Smooth muscle cell (in vitro differentiated cells): ENCODE measurements around the gene ZC3H6. TPM values are rescaled to one million over a fixed set of nuclear protein-coding genes. Genes with fewer than 3 reads are reported as not detected.
"Not testable (repeated sequence)": the region's sequence is repeated elsewhere in the genome, so short reads cannot be mapped to it uniquely, and the experiment has no call there.

Experiments
- DNase-seq: peaks from one replicate; lab custom pipeline; 2025; ENCODE audit not compliant: unreplicated experiment; lab: John Stamatoyannopoulos, UW
- H2AFZ ChIP-seq: fragments of 200-600 bp; sonication (generic); 2 replicates; pipeline ENCODE4 v1.6.0; 2016; ENCODE audit warnings: antibody characterized with exemption, low read depth, mild to moderate bottlenecking
- H3F3A ChIP-seq: fragments of 200-600 bp; sonication (generic); 2 replicates; pipeline ENCODE4 v1.6.0; 2017; ENCODE audit warnings: antibody characterized with exemption, low read depth
- H3K27ac ChIP-seq: fragments of 200-600 bp; sonication (generic); 2 replicates; pipeline ENCODE4 v1.5.1; 2016; ENCODE audit warnings: low read depth, mild to moderate bottlenecking
- H3K27me3 ChIP-seq: fragments of 200-600 bp; sonication (generic); 2 replicates; pipeline ENCODE4 v1.6.1; 2016; ENCODE audit warnings: low read depth, mild to moderate bottlenecking
- H3K36me3 ChIP-seq: fragments of 200-600 bp; sonication (generic); 2 replicates; pipeline ENCODE4 v1.5.1; 2016; ENCODE audit warnings: low read depth
- H3K4me1 ChIP-seq: fragments of 200-600 bp; sonication (generic); 2 replicates; pipeline ENCODE4 v1.5.1; 2016; ENCODE audit warnings: low read depth
- H3K4me2 ChIP-seq: fragments of 200-600 bp; sonication (generic); 2 replicates; pipeline ENCODE4 v1.6.0; 2016; ENCODE audit warnings: mild to moderate bottlenecking
- H3K4me3 ChIP-seq: fragments of 200-600 bp; sonication (generic); 2 replicates; pipeline ENCODE4 v1.5.1; 2016; ENCODE audit warnings: mild to moderate bottlenecking
- H3K79me2 ChIP-seq: fragments of 200-600 bp; sonication (generic); 2 replicates; pipeline ENCODE4 v1.6.0; 2016; ENCODE audit warnings: low read depth, mild to moderate bottlenecking
- H3K9ac ChIP-seq: fragments of 200-600 bp; sonication (generic); 2 replicates; pipeline ENCODE4 v1.6.0; 2016; ENCODE audit warnings: low read depth
- H3K9me3 ChIP-seq: fragments of 200-600 bp; sonication (generic); replicated peaks from 2 replicates; pipeline ENCODE4 v1.5.1; 2016; ENCODE audit warnings: low read depth
- H4K20me1 ChIP-seq: fragments of 200-600 bp; sonication (generic); 2 replicates; pipeline ENCODE4 v1.6.0; 2016; ENCODE audit warnings: low read depth
- CTCF ChIP-seq: fragments of 200-600 bp; sonication (generic); IDR thresholded peaks from 2 replicates; pipeline ENCODE4 v1.5.1; 2017; ENCODE audit warnings: borderline replicate concordance, mild to moderate bottlenecking, antibody characterized with exemption; ENCODE audit not compliant: insufficient read depth, poor library complexity, severe bottlenecking
- WGBS: methylation state at CpG from one replicate; pipeline ENCODE4 v1.1.7; 2016; ENCODE audit warnings: low lambda C conversion rate; 5-methylcytosine and 5-hydroxymethylcytosine counted together
- polyA plus RNA-seq: library from polyadenylated mRNA; unstranded; fragments of >200 nt; fragmentation: Nextera tagmentation; extraction: Ambion mirVana; gene quantifications from 2 replicates; pipeline ENCODE4 v1.2.1, GENCODE V29; 2016
- total RNA-seq: library from RNA; depleted of rRNA; stranded (reverse); fragments of >200 nt; gene quantifications from 2 replicates; pipeline ENCODE4 v1.2.3, GENCODE V29; 2014

Gene ZC3H6
- total and polyA plus RNA-seq, 2 experiments from 2014 or later, result 1.9 to 8.4 TPM

GRCh38 chr2:112342067-112342550, 66.7 kb downstream of the ZC3H6 start:
- Histone ChIP-seq H3K4me1 (no peaks in the 10 kb centered on the region), H3K27ac (peak overlapping the region; percentile 16), H2AFZ (no peak overlapping the region), H3K79me2 (no peaks in the 10 kb centered on the region), H4K20me1 (no peaks in the 10 kb centered on the region), H3K4me2 (no peak overlapping the region), H3K27me3 (no peaks in the 10 kb centered on the region), H3K4me3 (no peak overlapping the region), H3K9me3 (no peaks in the 10 kb centered on the region), H3K9ac (no peak overlapping the region), H3K36me3 (no peaks in the 10 kb centered on the region), H3F3A (no peaks in the 10 kb centered on the region)
- 66% methylated on average over 2 of the region's 2 CpGs for WGBS
- no peak for DNase-seq
- no peak for TF ChIP-seq CTCF

GRCh38 chr2:112343827-112344585, 68.6 kb downstream of the ZC3H6 start:
- TF ChIP-seq CTCF, result no peak
- Histone ChIP-seq H3K4me3 (no peak overlapping the region), H3K27me3 (no peaks in the 10 kb centered on the region), H3K4me2 (no peak overlapping the region), H3K27ac (no peak overlapping the region), H3K9me3 (no peaks in the 10 kb centered on the region), H3K4me1 (no peaks in the 10 kb centered on the region), H2AFZ (no peak overlapping the region), H3K79me2 (no peaks in the 10 kb centered on the region), H3K36me3 (no peaks in the 10 kb centered on the region), H3F3A (no peaks in the 10 kb centered on the region), H4K20me1 (no peaks in the 10 kb centered on the region), H3K9ac (no peak overlapping the region)
- no peak for DNase-seq
- WGBS, result 68% methylated on average over 1 of the region's 1 CpG

DNA sequence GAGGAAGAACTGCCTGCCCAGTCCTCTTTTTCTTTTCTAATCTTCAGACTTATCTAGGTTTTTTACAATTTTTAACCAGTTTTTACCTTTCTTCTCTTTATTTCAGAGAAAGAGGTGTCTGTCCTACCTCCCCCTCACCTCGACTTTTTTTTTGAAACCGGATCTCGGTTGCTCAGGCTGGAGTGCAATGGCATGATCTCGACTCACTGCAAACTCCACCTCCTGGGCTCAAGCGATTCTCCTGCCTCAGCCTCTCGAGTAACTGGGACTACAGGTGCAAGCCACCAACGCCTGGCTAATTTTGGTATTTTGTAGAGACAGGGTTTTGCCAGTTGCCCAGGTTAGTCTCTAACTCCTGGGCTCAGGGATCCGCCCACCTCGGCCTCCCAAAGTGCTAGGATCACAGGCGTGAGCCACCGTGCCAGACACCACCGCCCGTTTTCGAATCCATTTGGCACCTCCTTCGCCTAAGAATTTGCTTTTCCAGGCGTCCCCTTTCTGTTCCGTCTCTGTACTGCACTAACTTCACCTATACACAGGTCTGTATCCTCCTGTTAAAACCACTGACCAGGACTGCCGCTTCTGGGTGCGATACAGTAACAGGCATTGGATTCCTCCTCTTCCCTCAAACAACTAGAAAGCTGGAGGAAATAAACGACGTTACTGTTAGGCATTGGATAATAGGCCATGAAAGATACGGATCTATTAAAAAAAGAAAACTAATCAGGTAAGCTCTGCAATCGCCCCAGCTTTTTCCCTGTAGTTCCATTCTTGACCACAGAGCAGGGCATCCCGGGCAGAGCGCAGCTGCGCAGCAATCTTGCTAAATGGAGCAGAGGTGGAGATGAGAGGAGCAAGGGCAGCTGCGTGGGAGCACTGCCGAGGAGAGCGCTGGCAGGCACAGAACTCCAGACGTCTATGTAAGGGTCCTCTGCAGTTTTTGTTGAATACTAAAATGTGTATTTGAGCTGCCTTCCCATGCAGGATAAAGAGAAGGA, 69.9 kb downstream of the ZC3H6 start:
- 88% methylated on average over 30 of the region's 30 CpGs for WGBS

DNA sequence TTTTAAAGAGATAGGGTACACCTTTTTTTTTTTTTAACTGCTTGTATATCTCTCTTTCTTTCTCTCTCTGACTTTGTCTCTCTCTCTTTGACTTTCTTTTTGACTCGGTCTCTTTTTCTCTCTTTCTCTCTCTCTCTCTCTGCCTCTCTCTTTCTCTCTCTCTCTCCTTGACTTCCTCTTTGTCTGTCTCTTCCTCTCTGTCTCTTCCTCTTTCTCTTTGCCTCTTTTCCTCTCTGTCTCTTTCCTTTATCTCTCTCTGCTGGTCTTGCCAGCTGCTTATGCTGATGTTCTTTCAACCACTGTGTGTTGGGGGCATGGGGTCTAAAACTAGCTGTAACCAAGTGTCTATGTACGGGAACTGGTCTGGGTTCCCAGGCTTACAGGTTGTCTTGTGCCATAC, 76.9 kb downstream of the ZC3H6 start:
- not testable (repeated sequence) for DNase-seq, H3K9me3 ChIP-seq, H3F3A ChIP-seq, H3K4me1 ChIP-seq, H3K9ac ChIP-seq, H3K4me2 ChIP-seq, H3K79me2 ChIP-seq, H4K20me1 ChIP-seq, H2AFZ ChIP-seq, H3K4me3 ChIP-seq, H3K27me3 ChIP-seq, H3K36me3 ChIP-seq, H3K27ac ChIP-seq
- WGBS, result 88% methylated on average over 2 of the region's 2 CpGs

More for the DNA sequence above, 69.9 kb downstream of the ZC3H6 start:
- H3K4me1 ChIP-seq, result no peaks in the 10 kb centered on the region
- H3K27ac ChIP-seq, result no peak overlapping the region
- no peak overlapping the region for H3K4me2 ChIP-seq
- H3F3A ChIP-seq, result no peaks in the 10 kb centered on the region
- H3K79me2 ChIP-seq, result no peaks in the 10 kb centered on the region
- H4K20me1 ChIP-seq, result no peaks in the 10 kb centered on the region
- H3K4me3 ChIP-seq, result no peak overlapping the region
- H3K36me3 ChIP-seq, result no peaks in the 10 kb centered on the region
- no peak overlapping the region for H3K9ac ChIP-seq
- no peak overlapping the region for H2AFZ ChIP-seq
- DNase-seq, result no peak
- H3K27me3 ChIP-seq, result no peaks in the 10 kb centered on the region
- no peak for TF ChIP-seq CTCF
- H3K9me3 ChIP-seq, result no peaks in the 10 kb centered on the region

DNA sequence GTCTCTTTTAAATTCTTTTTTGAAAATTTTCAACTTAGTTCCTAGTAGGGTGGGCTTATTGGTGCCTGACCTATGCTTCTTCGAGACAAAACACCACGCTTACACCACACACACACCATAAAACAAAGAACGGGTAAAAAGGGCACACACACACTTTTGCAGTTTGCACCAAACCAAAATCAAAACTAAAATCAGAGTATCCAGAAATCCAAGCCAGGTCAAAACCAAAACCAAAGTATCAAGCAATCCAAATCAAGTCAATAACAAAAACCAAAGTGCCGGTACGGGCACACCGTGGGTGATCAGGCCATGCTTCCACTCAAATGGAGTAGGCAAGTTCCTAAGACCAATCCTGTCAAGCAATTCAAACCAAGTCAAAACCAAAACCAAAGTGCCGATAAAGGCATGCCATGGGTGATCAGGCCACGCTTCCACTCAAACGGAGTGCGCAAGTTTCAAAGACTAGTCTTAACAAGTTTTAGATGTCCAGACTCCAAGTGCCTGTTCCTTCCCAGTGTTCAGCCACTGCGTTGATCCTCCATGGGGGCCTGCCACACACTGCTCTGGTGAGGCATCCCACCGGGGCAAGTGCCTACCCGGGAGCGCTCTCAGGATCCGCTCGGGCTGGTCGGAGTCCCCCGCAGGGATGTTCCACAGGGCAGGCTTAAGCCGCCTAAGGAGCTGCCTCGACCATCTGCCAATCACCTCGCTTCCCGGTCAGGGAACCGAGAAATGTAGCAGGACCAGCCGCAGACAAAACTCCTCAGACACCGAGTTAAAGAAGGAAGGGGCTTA, 77.6 kb downstream of the ZC3H6 start:
- not testable (repeated sequence) for DNase-seq, H3K36me3 ChIP-seq, H3K4me3 ChIP-seq, H3F3A ChIP-seq, H3K27ac ChIP-seq, H3K4me2 ChIP-seq, H4K20me1 ChIP-seq, H2AFZ ChIP-seq, H3K79me2 ChIP-seq, H3K9ac ChIP-seq, H3K4me1 ChIP-seq, H3K9me3 ChIP-seq, H3K27me3 ChIP-seq
- WGBS, result 92% methylated on average over 17 of the region's 25 CpGs
